Spinal cord (tissue), 10 donors: ENCODE results near the gene SDR42E1. TPM values are rescaled to one million over a fixed set of nuclear protein-coding genes. Genes with fewer than 3 reads are reported as not detected.
A peak's percentile ranks its signal among the peaks of the same experiment; 100 is the strongest.

Experiments used
- DNase-seq, 6 donors: peaks; one replicate each; pipeline versions ENCODE4 v3.0.0 to v3.0.0-alpha.2; 2013 to 2015; ENCODE audit warnings: low spot score in 6 of 6, low read depth in 4 of 6
- H3K27ac ChIP-seq: one replicate; pipeline ENCODE4 v1.5.1; 2013; ENCODE audit warnings: low read depth, low read length, control low read depth
- H3K27me3 ChIP-seq: one replicate; pipeline ENCODE4 v1.6.1; 2013; ENCODE audit warnings: low read length; ENCODE audit not compliant: control insufficient read depth, insufficient read depth
- H3K36me3 ChIP-seq: one replicate; pipeline ENCODE4 v1.6.1; 2013; ENCODE audit warnings: low read length; ENCODE audit not compliant: control insufficient read depth, insufficient read depth
- H3K4me1 ChIP-seq: one replicate; pipeline ENCODE4 v1.6.1; 2013; ENCODE audit warnings: low read length; ENCODE audit not compliant: control insufficient read depth, insufficient read depth
- H3K4me3 ChIP-seq: one replicate; pipeline ENCODE4 v1.5.1; 2013; ENCODE audit warnings: low read depth, low read length, control low read depth
- H3K9me3 ChIP-seq: one replicate; pipeline ENCODE4 v1.6.1; 2013; ENCODE audit warnings: low read length; ENCODE audit not compliant: control insufficient read depth, insufficient read depth
- WGBS: methylation state at CpG from one replicate; pipeline ENCODE4 v1.1.5; 2013; ENCODE audit warnings: missing lambda C conversion rate; ENCODE audit not compliant: insufficient coverage; 5-methylcytosine and 5-hydroxymethylcytosine counted together
- polyA plus RNA-seq, 2 donors: library from polyadenylated mRNA; unstranded; fragments of 120-200 nt; gene quantifications; one replicate each; pipeline ENCODE4 v1.2.1, GENCODE V29; 2013; ENCODE audit not compliant: insufficient read length in 2 of 2
- total RNA-seq, 2 donors: library from RNA; depleted of rRNA in 1 of 2; stranded (reverse); fragments of 120-200 nt in 1 of 2; fragments of >200 nt in 1 of 2; gene quantifications; one replicate each; pipeline versions ENCODE4 v1.2.3 to v1.2.4, GENCODE V29; 2013 to 2014
- donor health status: healthy.

The SDR42E1 gene
- total and polyA plus RNA-seq, 4 donors: 0.48 to 1.4 (median 1.00) TPM

DNA sequence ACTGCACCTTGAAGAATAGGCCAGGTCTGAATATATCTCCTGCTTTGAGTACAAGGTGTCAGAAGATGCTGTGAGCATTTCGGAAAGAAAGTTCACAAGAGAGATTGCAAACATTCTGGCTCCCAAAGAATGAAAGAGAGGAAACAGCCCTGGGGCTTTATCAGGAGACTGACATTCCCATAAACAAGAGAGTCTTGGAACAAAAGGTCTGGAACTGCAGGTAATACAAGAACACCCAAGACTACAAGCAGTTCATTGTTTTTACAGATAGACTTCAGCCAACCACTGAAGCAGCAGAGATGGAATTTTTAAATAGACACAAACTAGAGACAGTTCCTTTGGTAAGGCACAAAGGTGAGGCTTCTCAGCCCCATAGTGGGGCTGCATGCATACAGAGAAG lies 38.2 kb upstream of the SDR42E1 start:
- H3K4me1 ChIP-seq: no peaks in the 10 kb centered on the region
- no peaks in the 10 kb centered on the region for H3K9me3 ChIP-seq
- H3K4me3 ChIP-seq: no peak overlapping the region
- H3K27ac ChIP-seq: no peak overlapping the region
- H3K27me3 ChIP-seq: no peaks in the 10 kb centered on the region
- DNase-seq: no peak
- no peaks in the 10 kb centered on the region for H3K36me3 ChIP-seq
- 50% methylated on average over 1 of the region's 1 CpG for WGBS

DNA sequence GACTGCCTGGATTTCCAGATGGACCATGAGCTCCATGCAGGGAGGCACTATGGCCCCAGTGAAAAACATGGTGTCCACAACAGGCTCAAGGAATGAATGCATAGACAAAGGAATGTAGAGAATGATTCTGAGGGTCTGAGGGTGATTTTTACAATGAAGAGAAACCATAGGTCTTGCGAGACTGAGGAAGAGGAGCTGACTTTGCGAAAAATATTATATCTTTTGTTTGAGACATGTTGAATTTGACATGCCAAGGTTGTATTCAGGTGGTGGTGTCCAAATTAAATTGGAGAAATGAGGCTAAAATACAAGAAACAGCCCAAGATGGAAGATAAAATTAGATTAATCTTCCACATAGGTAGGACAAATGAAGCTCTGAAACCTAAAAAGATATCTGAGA lies 36.5 kb upstream of the SDR42E1 start:
- H3K4me3 ChIP-seq: no peak overlapping the region
- no peak for DNase-seq
- no peaks in the 10 kb centered on the region for H3K36me3 ChIP-seq
- H3K9me3 ChIP-seq: no peaks in the 10 kb centered on the region
- H3K27me3 ChIP-seq: no peaks in the 10 kb centered on the region
- no peak overlapping the region for H3K27ac ChIP-seq
- WGBS: 100% methylated on average over 1 of the region's 2 CpGs
- no peaks in the 10 kb centered on the region for H3K4me1 ChIP-seq

DNA sequence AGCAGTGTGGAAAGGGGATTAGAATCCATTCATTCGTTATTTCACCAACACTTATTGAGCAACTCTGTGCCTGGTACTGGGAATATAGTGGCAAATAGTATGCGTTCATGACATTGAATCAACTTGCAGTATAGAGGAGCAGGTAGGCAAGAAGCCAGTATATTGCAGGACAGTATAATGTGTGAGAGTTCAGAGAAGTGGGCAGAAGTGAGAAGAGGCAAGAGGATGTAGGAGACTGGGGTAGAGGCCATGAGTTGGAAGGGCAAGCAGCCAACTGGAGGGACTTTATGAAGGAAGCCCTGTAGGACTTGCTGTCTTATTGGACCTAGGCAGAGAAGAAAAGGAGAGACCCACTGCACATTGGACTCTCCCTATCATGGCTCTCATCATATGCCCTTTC lies 36.1 kb upstream of the SDR42E1 start:
- Histone ChIP-seq H3K27me3 (no peaks in the 10 kb centered on the region), H3K9me3 (no peaks in the 10 kb centered on the region), H3K27ac (no peak overlapping the region), H3K36me3 (no peaks in the 10 kb centered on the region), H3K4me3 (no peak overlapping the region), H3K4me1 (no peaks in the 10 kb centered on the region)
- 92% methylated on average over 1 of the region's 2 CpGs for WGBS
- DNase-seq: no peak

DNA sequence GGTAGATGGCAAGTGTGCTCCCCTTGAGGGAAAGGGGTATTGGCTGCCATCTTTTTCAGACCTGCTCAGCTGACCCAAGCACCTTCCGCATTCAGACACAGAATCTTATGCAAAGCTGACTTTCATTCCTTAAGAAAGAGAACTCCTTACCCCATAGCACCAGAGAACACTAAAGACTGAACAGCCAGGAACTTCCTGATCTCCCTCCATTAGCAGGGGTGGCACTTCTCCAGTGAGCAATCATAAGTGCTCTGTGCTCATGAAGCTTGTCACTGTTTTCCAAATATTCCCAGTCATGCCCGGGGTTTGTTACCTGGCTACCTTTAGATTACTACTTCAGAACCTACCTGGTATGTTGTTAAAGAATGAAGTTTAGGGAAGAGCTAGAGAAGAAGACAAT lies 35.7 kb upstream of the SDR42E1 start:
- Histone ChIP-seq H3K9me3 (no peaks in the 10 kb centered on the region), H3K27me3 (no peaks in the 10 kb centered on the region), H3K36me3 (no peaks in the 10 kb centered on the region), H3K27ac (no peak overlapping the region), H3K4me1 (no peaks in the 10 kb centered on the region), H3K4me3 (no peak overlapping the region)
- WGBS: 91% methylated on average over 1 of the region's 2 CpGs
- DNase-seq: no peak

DNA sequence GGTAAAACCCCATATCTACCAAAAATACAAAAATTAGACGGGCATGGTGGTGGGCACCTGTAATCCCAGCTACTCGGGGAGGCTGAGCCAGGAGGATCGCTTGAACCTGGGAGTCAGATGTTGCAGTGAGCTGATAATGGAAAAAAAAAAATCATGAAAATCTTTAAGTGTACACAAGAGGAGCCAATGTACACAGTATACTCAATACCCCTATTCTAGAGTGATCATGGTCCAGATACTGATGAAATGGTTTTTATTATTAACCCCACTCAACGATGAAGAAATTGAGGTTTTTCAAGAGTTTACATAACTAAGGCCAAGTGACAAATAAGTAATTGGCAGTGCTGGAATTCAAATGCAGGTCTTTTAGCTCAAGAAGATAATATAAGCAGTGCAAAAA lies 35.3 kb upstream of the SDR42E1 start:
- no peaks in the 10 kb centered on the region for H3K4me1 ChIP-seq
- H3K36me3 ChIP-seq: no peaks in the 10 kb centered on the region
- no peak overlapping the region for H3K27ac ChIP-seq
- H3K27me3 ChIP-seq: no peaks in the 10 kb centered on the region
- DNase-seq: no peak
- H3K4me3 ChIP-seq: no peak overlapping the region
- no peaks in the 10 kb centered on the region for H3K9me3 ChIP-seq
- WGBS: no CpG with 5 or more reads among the region's 4 CpGs

DNA sequence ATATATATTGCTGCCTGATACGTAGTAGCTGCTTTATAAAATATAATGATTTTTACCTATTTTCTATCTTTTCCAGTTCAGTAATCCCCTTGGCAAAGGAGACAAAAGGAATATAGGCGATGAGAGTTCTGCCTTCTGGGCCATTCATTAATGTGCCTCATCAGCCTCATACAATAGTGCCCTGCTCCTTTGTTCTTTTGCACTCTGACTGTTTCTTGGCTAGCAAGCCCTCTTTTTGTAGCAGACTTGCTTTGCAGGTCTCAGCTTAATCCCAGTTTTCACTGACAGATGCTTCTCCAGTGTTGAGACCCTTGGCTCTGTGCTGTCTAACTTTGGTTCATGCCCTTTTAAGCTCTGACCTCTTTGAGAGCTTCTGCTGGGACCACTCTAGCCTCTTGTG lies 34.2 kb upstream of the SDR42E1 start:
- WGBS: 42% methylated on average over 1 of the region's 2 CpGs
- H3K27ac ChIP-seq: no peak overlapping the region
- no peaks in the 10 kb centered on the region for H3K36me3 ChIP-seq
- no peaks in the 10 kb centered on the region for H3K4me1 ChIP-seq
- H3K4me3 ChIP-seq: no peak overlapping the region
- H3K27me3 ChIP-seq: no peaks in the 10 kb centered on the region
- DNase-seq: peak in 2 of 6 donors; percentile 34 to 37
- H3K9me3 ChIP-seq: no peaks in the 10 kb centered on the region

DNA sequence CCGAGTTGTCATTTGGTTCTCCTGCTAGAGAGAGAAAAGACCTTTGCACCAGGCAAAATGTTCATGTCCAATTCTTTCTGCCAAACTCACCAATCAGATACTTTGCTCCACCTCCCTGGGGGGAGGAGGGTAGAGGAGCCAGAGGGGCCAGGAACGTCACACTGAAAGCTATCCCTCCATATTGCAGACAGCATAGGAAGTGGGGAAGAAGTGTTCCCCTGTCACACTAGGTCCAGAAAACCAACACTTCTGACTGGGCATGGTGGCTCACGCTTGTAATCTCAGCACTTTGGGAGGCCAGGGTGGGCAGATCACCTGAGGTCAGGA lies 33.3 kb upstream of the SDR42E1 start:
- Histone ChIP-seq H3K27me3 (no peaks in the 10 kb centered on the region), H3K9me3 (no peaks in the 10 kb centered on the region), H3K4me1 (no peaks in the 10 kb centered on the region), H3K36me3 (no peaks in the 10 kb centered on the region), H3K4me3 (no peak overlapping the region), H3K27ac (no peak overlapping the region)
- WGBS: no CpG with 5 or more reads among the region's 3 CpGs
- no peak for DNase-seq

DNA sequence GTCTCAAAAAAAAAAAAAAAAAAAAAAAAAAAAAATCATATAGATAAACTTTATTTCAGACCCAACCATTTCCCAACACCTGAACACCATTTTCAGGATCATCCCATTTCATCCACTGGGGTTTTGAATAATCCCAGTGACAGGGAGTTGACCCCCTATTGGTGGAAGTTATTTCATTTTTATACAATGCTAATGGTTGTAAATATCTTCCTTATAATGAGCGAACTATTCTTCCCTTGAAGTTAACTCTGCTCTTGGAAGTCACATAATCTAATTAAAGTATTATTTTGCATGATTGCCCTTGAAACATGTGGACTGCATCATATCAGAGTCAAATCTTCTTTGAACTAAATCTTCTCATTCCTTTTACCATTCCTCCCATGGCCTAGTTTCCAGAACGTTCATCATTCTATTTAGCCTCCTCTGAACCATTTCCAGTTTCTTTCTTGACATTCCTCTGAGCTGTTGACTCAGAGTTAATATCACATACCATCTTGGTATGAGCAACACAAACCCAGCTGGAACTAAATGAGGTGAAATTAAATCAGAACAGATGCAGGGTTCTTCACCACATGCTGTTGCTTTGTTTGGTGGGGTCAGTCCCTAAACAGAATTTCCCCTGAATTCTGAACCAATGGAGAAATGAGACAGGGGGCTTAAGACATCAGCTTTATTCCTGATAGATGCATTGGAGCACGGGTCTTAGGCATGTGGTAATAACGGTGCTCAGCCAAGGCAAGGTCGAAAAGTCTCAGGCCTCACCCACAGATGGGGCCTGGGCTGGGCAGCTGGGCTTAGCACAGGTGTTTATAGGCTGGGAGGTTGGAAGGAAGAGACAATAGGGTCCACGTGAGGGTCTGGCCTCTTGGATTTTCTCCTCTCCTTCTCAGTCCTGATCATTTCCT lies 32.7 kb upstream of the SDR42E1 start:
- H3K4me3 ChIP-seq: no peak overlapping the region
- no peaks in the 10 kb centered on the region for H3K36me3 ChIP-seq
- H3K27ac ChIP-seq: no peak overlapping the region
- 57% methylated on average over 3 of the region's 6 CpGs for WGBS
- H3K27me3 ChIP-seq: no peaks in the 10 kb centered on the region
- DNase-seq: peak in 1 of 6 donors; percentile 15
- H3K4me1 ChIP-seq: no peaks in the 10 kb centered on the region
- no peaks in the 10 kb centered on the region for H3K9me3 ChIP-seq

DNA sequence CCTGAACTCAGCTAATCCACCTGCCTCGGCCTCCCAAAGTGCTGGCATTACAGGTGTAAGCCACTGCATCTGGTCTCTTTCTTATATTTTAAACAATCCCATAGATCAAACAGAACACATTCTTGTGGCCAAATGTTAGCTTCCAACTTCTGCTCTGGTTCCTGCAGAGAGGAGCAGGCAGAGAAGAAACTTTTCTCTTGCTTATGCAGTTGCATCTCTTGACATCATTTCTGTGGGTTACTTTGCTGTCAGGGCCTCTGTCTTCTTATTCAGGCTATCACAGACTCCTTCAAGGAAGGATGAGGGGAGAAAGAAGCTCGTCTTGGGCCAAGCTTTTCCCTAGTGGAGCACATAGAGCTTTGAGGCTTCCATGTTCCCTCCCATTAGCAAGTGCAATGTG lies 31.6 kb upstream of the SDR42E1 start:
- WGBS: 75% methylated on average over 1 of the region's 2 CpGs
- no peaks in the 10 kb centered on the region for H3K27me3 ChIP-seq
- H3K9me3 ChIP-seq: no peaks in the 10 kb centered on the region
- H3K4me3 ChIP-seq: no peak overlapping the region
- no peaks in the 10 kb centered on the region for H3K36me3 ChIP-seq
- no peak overlapping the region for H3K27ac ChIP-seq
- DNase-seq: no peak
- no peaks in the 10 kb centered on the region for H3K4me1 ChIP-seq

DNA sequence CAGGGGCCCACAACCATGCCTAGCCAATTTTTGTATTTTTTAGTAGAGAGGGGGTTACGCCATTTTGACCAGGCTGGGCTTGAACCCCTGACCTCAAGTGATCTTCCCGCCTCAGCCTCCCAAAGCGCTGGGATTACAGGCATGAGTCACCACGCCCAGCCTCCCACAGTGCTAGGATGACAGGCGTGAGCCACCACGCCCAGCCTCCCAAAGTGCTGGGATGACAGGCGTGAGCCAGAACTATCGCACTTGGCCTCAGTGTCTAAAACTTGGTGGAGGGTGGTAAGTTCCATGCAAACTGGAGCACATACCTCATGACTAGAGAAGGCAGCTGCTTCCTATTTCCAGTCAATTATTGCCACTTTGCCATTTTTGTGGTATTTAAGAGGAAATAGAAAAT lies 30.9 kb upstream of the SDR42E1 start:
- no peak for DNase-seq
- WGBS: 99% methylated on average over 7 of the region's 8 CpGs
- H3K27ac ChIP-seq: no peak overlapping the region

More for the DNA sequence above, 30.9 kb upstream of the SDR42E1 start:
- Histone ChIP-seq H3K36me3 (no peaks in the 10 kb centered on the region), H3K9me3 (no peaks in the 10 kb centered on the region), H3K4me3 (no peak overlapping the region), H3K4me1 (no peaks in the 10 kb centered on the region), H3K27me3 (no peaks in the 10 kb centered on the region)
